HG03103 (cell line): ENCODE results near the gene RPL22L1.
"Not testable (repeated sequence)": the region's sequence is repeated elsewhere in the genome, so short reads cannot be mapped to it uniquely, and the experiment has no call there.

Source experiments
- ATAC-seq: cut with Tn5 transposase; IDR thresholded peaks from one replicate; pipeline ENCODE4 v1.9.1; 2021; ENCODE audit warnings: low read depth; ENCODE audit not compliant: unreplicated experiment

Gene RPL22L1

GRCh38 chr3:170836491-170836890 is 33.5 kb downstream of the RPL22L1 start:
- ATAC-seq: no peak

- no peak for ATAC-seq
These were observed 34.7 kb downstream of the RPL22L1 start for GRCh38 chr3:170835336-170835735.

GRCh38 chr3:170830580-170830979 is 39.4 kb downstream of the RPL22L1 start:
- no peak for ATAC-seq

- no peak for ATAC-seq
These were observed 40.3 kb downstream of the RPL22L1 start for GRCh38 chr3:170829546-170830272.

GRCh38 chr3:170826047-170826446 is 43.9 kb downstream of the RPL22L1 start:
- no peak for ATAC-seq

GRCh38 chr3:170823562-170823961 is 46.4 kb downstream of the RPL22L1 start:
- ATAC-seq: not testable (repeated sequence)

GRCh38 chr3:170818325-170818724 is 51.7 kb downstream of the RPL22L1 start:
- not testable (repeated sequence) for ATAC-seq

- ATAC-seq: not testable (repeated sequence)
These were observed 52.5 kb downstream of the RPL22L1 start for GRCh38 chr3:170817471-170817870.

- no peak for ATAC-seq
These were observed 53.2 kb downstream of the RPL22L1 start for GRCh38 chr3:170816841-170817240.

- ATAC-seq: no peak
These were observed 53.7 kb downstream of the RPL22L1 start for GRCh38 chr3:170816341-170816740.

GRCh38 chr3:170815936-170816335 is 54.1 kb downstream of the RPL22L1 start:
- no peak for ATAC-seq

GRCh38 chr3:170815340-170815739 is 54.7 kb downstream of the RPL22L1 start:
- no peak for ATAC-seq
